Activated T-helper 1 cell treated with anti-CD3 and anti-CD28 coated beads, Interleukin-2, amount 50 U/mL, for 16 hours (primary cell): Measurements from ENCODE around the gene CELA2A.
"Not testable (repeated sequence)": the region's sequence is repeated elsewhere in the genome, so short reads cannot be mapped to it uniquely, and the experiment has no call there.

ENCODE experiments used
- DNase-seq, 2 donors: peaks; one replicate each; pipeline ENCODE4 v3.0.0-alpha.2; 2020; ENCODE audit warnings: low read depth in 1 of 2, low spot score in 1 of 2

Gene CELA2A

GRCh38 chr1:15492596-15492995 is 36.1 kb downstream of the CELA2A start:
- no peak for DNase-seq

GRCh38 chr1:15493869-15494390 is 37.4 kb downstream of the CELA2A start:
- DNase-seq: no peak

- no peak for DNase-seq
Observed at GRCh38 chr1:15500184-15501178, 43.9 kb downstream of the CELA2A start.

GRCh38 chr1:15501208-15502032 is 44.9 kb downstream of the CELA2A start:
- DNase-seq: peak; percentile 9 to 18

GRCh38 chr1:15504436-15504835 is 47.9 kb downstream of the CELA2A start:
- DNase-seq: no peak

- DNase-seq: no peak
Observed at GRCh38 chr1:15506831-15507230, 50.3 kb downstream of the CELA2A start.

- DNase-seq: no peak
Observed at GRCh38 chr1:15507278-15507677, 50.7 kb downstream of the CELA2A start.

GRCh38 chr1:15508700-15509487 is 52.4 kb downstream of the CELA2A start:
- no peak for DNase-seq

- DNase-seq: no peak
Observed at GRCh38 chr1:15509586-15509985, 53.1 kb downstream of the CELA2A start.

GRCh38 chr1:15510611-15511405 is 54.3 kb downstream of the CELA2A start:
- no peak for DNase-seq

GRCh38 chr1:15513192-15513591 is 56.7 kb downstream of the CELA2A start:
- no peak for DNase-seq

- DNase-seq: no peak
Observed at GRCh38 chr1:15513919-15514318, 57.4 kb downstream of the CELA2A start.

GRCh38 chr1:15514557-15514956 is 58.0 kb downstream of the CELA2A start:
- DNase-seq: not testable (repeated sequence)

- DNase-seq: no peak
Observed at GRCh38 chr1:15515022-15515663, 58.6 kb downstream of the CELA2A start.

GRCh38 chr1:15519625-15520024 is 63.1 kb downstream of the CELA2A start:
- DNase-seq: no peak

- not testable (repeated sequence) for DNase-seq
Observed at GRCh38 chr1:15521206-15521906, 64.8 kb downstream of the CELA2A start.
